GM18511 (cell line): ENCODE data around the gene TRAK1.

Experiments
- ATAC-seq: cut with Tn5 transposase; IDR thresholded peaks from one replicate; pipeline ENCODE4 v1.9.1; 2021; ENCODE audit warnings: mild to moderate bottlenecking, moderate library complexity; ENCODE audit not compliant: unreplicated experiment

TRAK1 gene

DNA sequence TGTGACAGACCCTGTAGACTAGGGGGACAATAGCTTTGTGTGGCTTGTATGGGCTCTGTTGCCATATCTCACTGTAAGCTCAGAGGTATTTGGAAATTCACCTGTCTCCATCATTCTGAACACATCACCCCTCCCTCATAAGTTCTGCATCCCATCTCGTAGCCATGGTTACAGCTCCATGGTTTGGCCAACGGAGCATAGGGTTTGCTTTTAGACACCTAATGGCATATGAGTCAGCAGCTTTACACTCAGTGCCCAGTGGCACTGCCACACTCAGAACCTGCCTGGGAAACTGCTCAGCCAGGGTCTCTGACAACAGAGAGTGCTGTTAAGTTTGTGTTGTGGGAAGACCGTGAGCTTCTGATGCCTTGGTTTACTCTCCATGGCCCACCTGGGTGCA lies 107.6 kb downstream of the TRAK1 start:
- ATAC-seq = no peak

DNA sequence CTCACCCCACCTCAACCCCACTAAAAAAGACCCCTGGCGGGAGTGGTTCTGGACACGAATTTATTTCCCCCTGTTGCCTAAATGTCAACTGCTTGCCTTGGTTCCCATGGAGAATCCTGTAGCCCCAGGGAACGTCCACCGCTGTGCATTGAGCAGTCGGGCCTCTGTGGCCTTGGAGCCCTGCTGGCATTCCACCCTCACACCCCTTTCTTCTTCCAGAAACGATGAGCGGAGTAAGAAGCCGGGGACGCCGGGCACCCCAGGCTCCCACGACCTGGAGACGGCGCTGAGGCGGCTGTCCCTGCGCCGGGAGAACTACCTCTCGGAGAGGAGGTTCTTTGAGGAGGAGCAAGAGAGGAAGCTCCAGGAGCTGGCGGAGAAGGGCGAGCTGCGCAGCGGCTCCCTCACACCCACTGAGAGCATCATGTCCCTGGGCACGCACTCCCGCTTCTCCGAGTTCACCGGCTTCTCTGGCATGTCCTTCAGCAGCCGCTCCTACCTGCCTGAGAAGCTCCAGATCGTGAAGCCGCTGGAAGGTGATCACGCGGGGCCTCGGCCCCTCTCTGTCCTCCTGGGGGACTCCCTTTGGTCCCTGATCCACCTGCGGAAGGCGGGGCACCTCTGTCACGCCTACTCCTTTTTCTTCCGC lies 111.2 kb downstream of the TRAK1 start:
- no peak for ATAC-seq

DNA sequence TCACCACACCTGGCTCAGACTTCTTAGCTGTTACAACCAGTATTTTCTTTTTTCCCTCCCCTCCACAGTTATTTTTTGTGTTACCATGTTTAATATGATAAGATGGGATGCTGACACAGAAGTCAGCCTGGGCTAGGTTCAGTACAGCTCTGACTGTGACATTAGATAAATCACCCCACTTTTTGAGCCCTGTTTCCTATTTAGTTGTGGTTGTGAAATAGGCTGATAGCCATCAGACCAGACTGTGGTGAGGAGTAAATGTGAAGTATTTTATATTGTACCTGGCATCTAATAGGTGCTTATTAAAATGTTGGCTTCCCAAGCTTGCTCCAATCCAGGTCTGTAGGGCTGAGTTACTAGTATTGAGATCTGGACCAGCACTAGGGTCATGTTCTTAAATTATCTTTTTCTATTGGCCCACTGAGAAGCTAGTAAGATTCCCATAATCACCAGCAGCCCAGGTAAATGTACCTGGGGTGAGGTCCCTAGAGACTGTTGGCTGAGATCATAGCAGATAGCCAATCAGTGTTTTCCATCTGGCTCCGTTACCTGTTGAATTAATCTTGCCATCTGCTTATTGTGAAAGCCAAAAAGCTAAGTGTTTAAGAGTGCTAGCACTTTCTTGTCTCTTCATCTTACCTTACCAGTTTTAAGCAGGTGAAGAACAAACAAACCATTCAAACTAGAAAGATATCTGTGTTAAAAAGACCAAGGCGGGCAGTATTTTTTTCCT lies 113.9 kb downstream of the TRAK1 start:
- ATAC-seq = no peak

DNA sequence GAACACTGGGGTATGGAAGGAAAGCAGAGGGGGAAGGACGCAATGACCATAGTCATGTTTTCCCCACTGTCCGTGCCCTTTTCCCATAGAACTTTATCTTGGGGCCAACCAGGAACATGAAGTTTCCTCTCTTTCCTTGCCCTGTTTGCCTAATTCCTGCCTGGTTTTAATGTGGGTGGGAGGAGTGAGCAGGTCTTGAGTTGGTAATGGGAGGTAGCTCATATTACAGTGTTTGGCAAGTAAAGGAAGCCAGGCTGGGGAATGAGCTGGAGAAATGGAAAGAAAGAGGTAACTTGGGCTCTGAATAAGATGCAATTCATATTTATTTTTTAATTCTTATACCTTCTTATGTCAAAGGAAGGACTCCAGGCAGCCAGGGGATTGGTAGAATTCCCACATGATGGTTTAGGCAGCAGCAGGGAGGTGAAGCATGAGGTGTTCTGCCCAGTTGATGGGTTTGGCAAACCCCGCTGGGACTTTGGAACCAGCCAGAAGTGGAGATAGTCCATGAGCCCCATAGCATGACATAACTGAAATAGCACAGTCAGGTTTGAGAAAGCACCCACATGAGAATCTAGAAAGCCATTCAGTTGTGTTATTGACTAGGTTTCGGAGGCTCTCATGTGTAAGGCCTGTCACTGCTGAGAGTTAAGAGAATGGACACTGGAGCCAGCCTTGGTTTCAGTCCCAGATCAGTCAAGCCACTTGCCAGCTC lies 114.8 kb downstream of the TRAK1 start:
- ATAC-seq = peak; percentile 97

DNA sequence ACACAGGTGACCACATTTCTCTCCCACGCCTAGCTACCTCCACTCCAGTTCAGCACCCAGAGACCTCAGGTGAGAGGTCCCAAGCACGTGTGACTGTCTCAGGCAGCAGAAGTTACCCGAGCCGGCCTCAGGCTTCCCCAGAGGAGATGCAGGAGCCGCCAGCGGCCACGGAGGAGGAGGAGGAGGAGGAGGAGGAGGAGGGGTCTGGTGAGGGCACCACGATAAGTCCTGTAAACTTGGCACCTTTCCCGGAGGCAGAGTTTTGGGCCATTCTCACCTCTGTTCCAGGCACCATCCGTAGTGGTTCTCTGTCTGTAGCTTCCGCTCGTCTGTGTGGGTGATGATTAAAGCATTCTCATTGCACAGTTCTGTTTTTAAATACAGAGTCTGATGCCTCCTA lies 118.8 kb downstream of the TRAK1 start:
- no peak for ATAC-seq

GRCh38 chr3:42210726-42211125 lies 119.6 kb downstream of the TRAK1 start:
- ATAC-seq = no peak

DNA sequence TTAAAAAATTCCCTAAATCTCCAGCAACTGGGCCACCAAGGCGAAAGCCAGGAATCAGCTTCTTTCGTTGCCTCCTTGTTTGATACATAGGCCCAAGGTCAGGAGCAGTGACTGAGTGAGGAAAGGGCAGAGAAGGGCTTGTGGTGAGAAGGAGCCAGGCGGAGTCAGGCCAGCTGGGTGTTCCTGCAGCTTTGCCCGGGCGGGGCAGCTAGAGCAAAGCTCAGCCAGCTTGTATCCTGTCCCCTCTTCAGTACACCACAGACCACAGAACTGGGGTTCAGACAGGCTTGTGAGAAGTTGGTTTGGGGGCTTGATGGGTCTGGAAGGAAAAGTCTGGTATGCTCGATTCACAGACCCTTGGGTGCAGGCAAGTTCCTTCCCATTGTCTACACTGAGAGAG lies 122.3 kb downstream of the TRAK1 start:
- peak; percentile 41 for ATAC-seq

- peak; percentile 50 for ATAC-seq
Observed at GRCh38 chr3:42214064-42214463, 122.9 kb downstream of the TRAK1 start.

DNA sequence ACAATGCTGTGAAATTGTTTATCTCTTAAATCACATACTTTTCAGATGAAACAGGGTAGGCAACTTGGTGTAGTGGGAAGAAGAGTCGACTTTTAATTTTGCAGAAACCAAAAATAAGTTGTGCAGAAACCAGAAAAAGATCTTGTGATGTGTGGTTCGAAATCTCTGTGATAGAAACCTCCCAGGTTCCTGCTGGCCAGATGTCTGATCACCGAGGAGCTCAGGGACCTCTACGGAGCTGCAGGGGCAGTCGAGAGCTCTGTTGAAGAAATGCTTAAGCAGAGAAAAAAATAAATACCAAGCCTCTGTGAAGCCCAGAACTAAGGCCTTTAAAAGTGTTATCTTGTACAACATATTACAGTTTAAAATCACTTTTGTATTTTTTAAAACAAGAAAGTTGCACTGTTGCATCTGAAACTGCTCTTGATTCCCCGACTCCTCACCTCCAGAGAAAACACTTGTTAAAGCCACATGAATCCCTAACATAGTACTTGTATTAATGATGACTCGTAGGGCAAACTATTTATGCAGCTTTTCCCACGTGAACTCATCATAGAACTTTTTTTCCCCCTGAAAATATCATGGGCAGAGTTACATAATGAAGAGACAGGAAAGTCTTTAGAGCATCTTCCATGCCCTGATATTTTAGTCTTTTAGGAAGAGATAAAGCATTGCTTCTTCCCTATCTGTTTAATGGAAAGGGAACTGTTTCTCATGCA lies 123.6 kb downstream of the TRAK1 start:
- ATAC-seq = peak; percentile 63

- ATAC-seq = peak; percentile 67
Observed at GRCh38 chr3:42216302-42216701, 125.1 kb downstream of the TRAK1 start.

DNA sequence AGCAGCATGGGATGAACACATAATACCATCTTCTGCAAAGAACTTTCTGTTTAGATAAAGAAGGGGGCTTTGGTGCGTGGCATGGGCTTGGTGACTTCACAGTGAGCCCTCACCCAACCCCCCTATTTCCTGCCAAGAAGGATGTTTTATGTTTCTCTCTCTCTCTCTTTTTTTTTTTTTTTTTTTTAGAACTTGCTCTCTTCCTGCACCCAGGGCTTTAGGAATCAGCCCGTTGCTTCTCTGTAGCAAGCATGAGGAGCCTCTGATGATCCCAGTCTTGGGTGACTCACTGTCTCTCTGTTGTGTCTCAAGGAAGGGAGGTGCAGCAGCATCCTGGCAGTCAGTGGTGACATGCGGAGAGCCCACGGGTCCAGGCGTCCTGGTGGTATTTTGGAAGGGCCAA lies 125.8 kb downstream of the TRAK1 start:
- no peak for ATAC-seq

GRCh38 chr3:42220436-42221121 lies 129.4 kb downstream of the TRAK1 start:
- ATAC-seq = no peak

GRCh38 chr3:42222942-42223693 lies 132.0 kb downstream of the TRAK1 start:
- ATAC-seq = no peak

DNA sequence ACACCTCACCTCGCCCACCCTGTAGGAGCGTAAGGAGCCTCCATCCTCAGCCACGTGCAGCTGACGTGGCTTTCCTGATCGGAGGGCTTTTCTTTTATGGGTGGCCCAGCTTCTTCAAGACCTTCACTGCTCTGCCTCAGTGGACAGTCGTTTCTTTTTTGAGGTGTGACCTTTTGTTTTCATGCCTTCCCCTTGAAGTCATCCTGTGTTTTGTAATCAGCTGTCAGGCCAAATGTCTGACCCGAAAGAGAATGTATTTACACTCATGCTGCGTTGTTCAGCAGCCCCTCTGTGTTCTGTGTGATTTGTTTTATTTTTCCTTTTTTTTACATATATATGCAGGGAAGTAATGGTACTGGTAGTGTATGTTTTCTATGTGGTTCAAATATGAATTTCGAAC lies 133.0 kb downstream of the TRAK1 start:
- ATAC-seq = no peak

DNA sequence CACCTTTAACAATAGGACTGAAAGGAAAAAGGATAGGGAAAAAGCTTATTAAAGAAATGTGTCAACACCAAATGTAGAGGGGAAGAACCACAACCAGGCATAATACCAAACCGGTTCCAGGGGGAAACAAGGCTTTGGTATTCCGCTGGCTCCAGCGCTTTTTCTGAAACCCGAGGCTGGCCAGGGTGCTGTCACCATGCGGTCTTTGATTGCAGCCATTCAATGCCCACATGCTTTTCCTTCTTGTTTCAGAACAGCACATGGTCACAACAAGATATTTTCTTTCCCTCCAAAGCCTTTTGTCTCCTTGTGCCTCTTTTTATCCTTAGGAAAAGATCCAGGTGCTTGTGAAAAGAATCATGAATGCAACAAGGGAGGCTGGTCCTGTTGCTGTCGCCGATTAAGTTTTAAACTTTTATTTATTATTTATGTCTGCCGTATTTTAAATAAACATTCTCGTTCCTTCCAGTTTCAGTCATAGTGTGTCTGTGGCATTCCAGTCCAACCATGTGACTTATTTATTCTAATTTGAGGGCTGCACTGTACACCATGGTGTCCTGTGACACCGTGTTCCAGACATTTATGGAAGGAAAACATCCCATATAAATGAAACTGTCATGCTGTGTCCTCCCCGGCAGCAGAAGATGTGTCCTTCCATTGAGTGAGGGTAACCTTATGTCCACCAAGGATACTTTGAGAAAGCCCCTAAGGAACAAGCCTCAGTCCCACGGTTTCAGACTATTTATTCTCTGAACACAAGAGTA lies 133.7 kb downstream of the TRAK1 start:
- no peak for ATAC-seq

- no peak for ATAC-seq
Observed at GRCh38 chr3:42225486-42226363, 134.6 kb downstream of the TRAK1 start.

- ATAC-seq = no peak
Observed at GRCh38 chr3:42226470-42227425, 135.6 kb downstream of the TRAK1 start.
